Measurements from ENCODE around the gene CCDC15. TPM values are rescaled to one million over a fixed set of nuclear protein-coding genes. Genes with fewer than 3 reads are reported as not detected.
A peak's percentile ranks its signal among the peaks of the same experiment; 100 is the strongest.

Gene CCDC15
- total RNA-seq, 1 donor from 2014 or later = 1.8 TPM

GRCh38 chr11:125084761-125085231 is 130.8 kb downstream of the CCDC15 start:
- H3K27me3 Mint-ChIP-seq (ENCODE audit: unreplicated experiment) = no peaks in the 10 kb centered on the region
- H3K9me3 Mint-ChIP-seq (ENCODE audit: unreplicated experiment) = no peaks in the 10 kb centered on the region
- no peak overlapping the region for H3K4me3 Mint-ChIP-seq (ENCODE audit: unreplicated experiment)
- peak; percentile 66 for DNase-seq (ENCODE audit: extremely low spot score, unreplicated experiment)
- H3K36me3 Mint-ChIP-seq (ENCODE audit: unreplicated experiment) = no peaks in the 10 kb centered on the region
- peaks cover 19% of the 10 kb centered on the region for H3K4me1 Mint-ChIP-seq (ENCODE audit: unreplicated experiment)
- no peak overlapping the region for H3K27ac Mint-ChIP-seq (ENCODE audit: unreplicated experiment)
- TF ChIP-seq CTCF (IDR thresholded peaks at IDR 0.05) = no peak

DNA sequence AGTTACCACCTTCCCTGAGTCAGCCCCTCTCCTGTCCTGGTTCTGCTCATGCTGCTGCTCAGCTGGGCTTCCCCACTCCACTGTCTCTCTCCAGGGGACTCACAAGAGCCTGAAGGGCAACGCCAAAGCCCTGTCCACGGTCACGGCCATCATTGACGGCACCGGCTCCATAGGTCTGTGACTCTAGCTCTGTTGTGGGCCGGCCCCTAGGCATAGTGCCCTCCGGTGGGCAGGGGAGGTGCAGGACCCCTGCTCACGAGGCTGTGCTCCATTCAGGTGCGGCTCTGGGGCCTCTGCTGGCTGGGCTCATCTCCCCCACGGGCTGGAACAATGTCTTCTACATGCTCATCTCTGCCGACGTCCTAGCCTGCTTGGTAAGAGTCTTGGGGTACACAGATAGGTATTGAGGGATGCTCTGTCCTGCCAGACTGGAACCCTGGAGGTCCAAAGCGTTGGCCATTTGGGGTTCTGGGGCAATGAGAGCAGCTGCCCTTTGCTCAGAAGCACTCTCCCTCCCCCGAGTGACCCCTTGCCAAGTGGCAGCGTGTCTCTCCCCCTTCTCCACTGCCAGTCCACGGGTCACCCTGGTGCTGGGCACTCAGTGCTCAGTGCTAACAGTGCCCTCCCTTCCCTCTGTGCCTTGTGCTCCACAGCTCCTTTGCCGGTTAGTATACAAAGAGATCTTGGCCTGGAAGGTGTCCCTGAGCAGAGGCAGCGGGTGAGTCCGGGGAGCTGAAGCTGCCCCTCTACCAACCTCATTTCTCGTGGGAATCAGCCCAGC is 131.5 kb downstream of the CCDC15 start:
- Mint-ChIP-seq H3K36me3 (ENCODE audit: unreplicated experiment) (no peaks in the 10 kb centered on the region), H3K27ac (ENCODE audit: unreplicated experiment) (no peak overlapping the region), H3K9me3 (ENCODE audit: unreplicated experiment) (no peaks in the 10 kb centered on the region), H3K4me1 (ENCODE audit: unreplicated experiment) (peaks cover 19% of the 10 kb centered on the region), H3K4me3 (ENCODE audit: unreplicated experiment) (no peak overlapping the region), H3K27me3 (ENCODE audit: unreplicated experiment) (no peaks in the 10 kb centered on the region)
- peak; percentile 83 for DNase-seq (ENCODE audit: extremely low spot score, unreplicated experiment)
- TF ChIP-seq CTCF (IDR thresholded peaks at IDR 0.05) = no peak

GRCh38 chr11:125086633-125087296 is 132.8 kb downstream of the CCDC15 start:
- no peak for TF ChIP-seq CTCF (IDR thresholded peaks at IDR 0.05)
- no peak for DNase-seq (ENCODE audit: extremely low spot score, unreplicated experiment)
- Mint-ChIP-seq H3K4me1 (ENCODE audit: unreplicated experiment) (peaks cover 25% of the 10 kb centered on the region), H3K27me3 (ENCODE audit: unreplicated experiment) (no peaks in the 10 kb centered on the region), H3K9me3 (ENCODE audit: unreplicated experiment) (no peaks in the 10 kb centered on the region), H3K27ac (ENCODE audit: unreplicated experiment) (no peak overlapping the region), H3K36me3 (ENCODE audit: unreplicated experiment) (no peaks in the 10 kb centered on the region), H3K4me3 (ENCODE audit: unreplicated experiment) (no peak overlapping the region)

GRCh38 chr11:125088123-125088522 is 134.1 kb downstream of the CCDC15 start:
- H3K27me3 Mint-ChIP-seq (ENCODE audit: unreplicated experiment) = no peaks in the 10 kb centered on the region
- H3K27ac Mint-ChIP-seq (ENCODE audit: unreplicated experiment) = no peak overlapping the region
- H3K4me1 Mint-ChIP-seq (ENCODE audit: unreplicated experiment) = peaks cover 20% of the 10 kb centered on the region
- H3K9me3 Mint-ChIP-seq (ENCODE audit: unreplicated experiment) = no peaks in the 10 kb centered on the region
- no peak for DNase-seq (ENCODE audit: extremely low spot score, unreplicated experiment)
- H3K36me3 Mint-ChIP-seq (ENCODE audit: unreplicated experiment) = no peaks in the 10 kb centered on the region
- TF ChIP-seq CTCF (IDR thresholded peaks at IDR 0.05) = no peak
- H3K4me3 Mint-ChIP-seq (ENCODE audit: unreplicated experiment) = no peak overlapping the region
